ENCODE data around the gene SSBP1.

GRCh38 chr7:141776374-141776773 is 38.2 kb downstream of the SSBP1 start, which contains the start of gene TAS2R4:
- TF ChIP-seq CTCF (IDR thresholded peaks at IDR 0.05) (no peak), POLR2A (IDR thresholded peaks at IDR 0.05) (no peak)
